NCI-H524 treated with DMSO at 0.1 percent for 48 hours (cell line): ENCODE measurements around the gene RGS1.
"Not testable (repeated sequence)": the region's sequence is repeated elsewhere in the genome, so short reads cannot be mapped to it uniquely, and the experiment has no call there.

Source experiments
- DNase-seq: peaks from one replicate; lab custom pipeline; 2025; lab: John Stamatoyannopoulos, UW

Gene RGS1, protein sequence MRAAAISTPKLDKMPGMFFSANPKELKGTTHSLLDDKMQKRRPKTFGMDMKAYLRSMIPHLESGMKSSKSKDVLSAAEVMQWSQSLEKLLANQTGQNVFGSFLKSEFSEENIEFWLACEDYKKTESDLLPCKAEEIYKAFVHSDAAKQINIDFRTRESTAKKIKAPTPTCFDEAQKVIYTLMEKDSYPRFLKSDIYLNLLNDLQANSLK

DNA sequence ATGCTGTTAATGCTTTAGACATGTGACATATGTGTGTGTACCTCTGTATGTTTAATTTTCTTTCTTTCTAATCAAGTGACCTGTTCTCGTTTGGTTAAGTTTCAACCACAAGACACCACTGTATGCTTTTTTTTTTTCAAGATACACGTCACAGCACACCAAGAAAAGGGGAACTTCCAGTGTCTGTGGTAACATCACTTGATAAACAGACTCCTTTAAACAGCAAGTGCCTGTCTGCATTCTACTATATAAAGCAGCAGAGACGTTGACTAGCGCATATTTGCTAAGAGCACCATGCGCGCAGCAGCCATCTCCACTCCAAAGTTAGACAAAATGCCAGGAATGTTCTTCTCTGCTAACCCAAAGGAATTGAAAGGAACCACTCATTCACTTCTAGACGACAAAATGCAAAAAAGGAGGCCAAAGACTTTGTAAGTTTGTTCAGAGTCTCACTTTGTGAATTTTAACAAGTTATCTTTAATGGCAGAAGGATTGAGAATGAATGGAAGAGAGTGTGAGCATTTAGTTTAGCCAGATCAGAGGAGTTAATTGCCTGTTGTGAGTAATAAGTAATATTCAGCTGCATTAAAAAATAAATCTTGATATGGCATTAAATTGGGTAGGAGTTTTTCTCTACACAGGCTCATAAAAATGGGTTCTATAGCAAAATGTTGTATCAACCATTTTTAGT, at the start of gene RGS1:
RGS1 (plus strand) TSS at position 275 of the 691 bp plus-strand sequence; CDS start at position 295, 20 bp downstream.
- DNase-seq = no peak

DNA sequence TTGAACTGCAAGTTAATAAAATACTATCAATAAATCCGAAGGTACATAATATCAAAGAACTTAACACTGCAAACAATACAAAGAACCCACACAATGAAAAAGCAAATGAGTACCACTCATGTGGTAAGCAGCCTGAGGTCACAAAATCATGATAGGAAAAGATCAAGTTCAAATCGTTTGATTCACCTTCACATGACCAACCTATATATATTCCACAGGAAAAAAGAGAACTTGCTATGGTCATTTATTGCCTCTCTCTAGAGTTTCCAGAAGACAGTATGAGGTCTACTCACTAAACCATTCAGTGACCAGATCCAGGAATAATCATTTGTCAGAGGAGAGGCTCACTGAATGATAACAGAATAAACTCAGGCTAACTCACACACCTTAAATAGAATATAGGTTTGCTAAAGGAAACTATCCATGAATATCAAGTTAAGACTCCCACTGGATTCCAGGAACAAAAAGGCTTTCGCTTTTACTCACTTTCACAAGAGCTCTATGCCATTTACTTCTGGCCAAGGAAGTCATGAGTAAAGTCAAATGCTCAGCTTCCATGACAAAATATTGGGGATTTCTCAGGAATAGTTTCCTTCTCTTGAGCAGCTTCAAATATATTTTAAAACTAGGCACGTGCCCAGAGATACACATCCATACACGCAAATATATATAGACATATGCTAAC, 48.3 kb upstream of the RGS1 start:
- DNase-seq = no peak

DNA sequence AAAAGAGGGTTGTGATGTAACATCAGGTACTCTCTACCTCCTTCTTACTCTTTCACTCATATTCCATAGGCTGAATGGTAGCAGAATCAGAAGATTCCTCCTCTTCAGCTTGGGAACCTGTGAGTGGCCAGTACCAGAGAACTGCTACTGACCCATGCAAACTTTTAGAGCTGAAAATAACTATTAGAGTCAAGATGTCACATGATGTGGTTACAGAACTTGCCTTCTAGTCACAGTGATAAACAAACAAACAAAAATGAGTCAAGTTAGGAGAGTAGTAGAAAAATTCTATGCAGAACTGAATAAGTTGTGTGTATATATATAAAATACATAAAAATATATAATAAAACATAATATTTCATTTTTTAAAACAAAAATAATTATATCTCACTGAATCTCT, 47.6 kb upstream of the RGS1 start:
- DNase-seq = no peak

DNA sequence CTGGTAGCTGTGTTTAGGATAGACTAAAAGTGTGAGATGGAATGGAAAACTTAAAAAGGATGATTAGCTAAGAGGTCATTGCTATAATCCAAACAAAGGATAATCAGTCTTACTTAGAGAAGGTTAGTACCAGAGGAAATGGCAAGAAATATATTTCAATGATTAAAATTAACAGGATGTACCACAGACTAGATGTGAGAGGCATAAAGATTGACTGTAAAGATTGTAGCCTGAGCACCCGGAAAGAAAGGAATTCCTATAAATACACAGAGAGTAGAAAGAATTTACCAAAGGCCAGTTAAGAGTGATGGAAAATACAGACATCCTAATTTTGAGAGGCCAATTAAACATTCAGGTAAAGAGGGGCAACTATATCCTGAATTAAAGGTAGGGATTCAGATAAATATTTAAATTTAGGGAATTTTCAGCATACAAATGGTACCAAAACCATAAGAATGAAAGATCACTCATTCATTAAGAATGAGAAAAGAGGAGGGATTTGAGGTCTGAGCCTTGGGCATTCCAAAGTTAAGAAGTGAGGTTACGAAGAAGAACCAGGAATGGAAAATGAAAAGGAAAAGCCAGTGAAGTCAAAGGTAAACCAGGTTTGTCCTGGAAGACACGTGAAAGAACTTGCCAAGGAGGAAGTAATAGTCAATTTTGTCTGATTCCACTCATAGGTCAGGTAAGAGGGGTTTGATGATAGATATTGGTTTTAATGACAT, 46.4 kb upstream of the RGS1 start:
- no peak for DNase-seq

DNA sequence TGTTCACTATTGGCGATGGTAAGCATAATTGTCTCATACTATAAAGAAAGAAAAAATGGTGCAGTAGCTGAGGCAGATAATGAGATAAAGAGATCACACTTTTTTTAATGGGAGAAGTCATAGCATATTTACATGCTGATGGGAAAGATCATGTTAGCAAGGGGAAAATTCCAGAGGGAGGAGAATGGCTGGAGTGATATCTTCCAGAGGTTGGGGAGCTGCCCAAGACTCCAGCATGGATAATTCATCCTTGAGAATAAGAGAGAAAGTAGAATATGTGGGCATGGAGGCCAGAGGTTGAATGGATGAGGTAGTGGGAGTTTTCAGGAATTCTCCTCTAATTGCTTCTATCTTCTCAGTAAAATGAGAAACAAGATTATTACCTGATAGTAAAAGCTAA, 45.8 kb upstream of the RGS1 start:
- no peak for DNase-seq

DNA sequence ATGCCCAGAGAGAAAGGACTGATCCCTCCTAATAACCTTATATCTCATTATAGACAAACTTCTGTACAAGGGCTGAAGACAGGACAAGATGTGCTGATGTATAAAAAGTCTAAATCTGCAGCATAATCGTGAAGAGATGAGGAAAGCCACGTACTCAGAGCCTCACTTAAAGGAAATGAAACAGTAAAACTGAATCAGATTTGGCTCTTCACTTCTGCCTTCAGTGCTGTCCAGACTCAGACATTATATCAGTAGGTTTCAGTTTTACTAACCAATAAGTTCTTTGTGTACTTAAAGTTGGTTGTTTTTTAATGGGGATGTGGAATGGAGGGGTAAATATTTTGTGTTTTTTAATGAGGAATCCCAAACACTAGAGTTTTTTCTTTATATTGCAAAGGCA, 45.3 kb upstream of the RGS1 start:
- DNase-seq = no peak

DNA sequence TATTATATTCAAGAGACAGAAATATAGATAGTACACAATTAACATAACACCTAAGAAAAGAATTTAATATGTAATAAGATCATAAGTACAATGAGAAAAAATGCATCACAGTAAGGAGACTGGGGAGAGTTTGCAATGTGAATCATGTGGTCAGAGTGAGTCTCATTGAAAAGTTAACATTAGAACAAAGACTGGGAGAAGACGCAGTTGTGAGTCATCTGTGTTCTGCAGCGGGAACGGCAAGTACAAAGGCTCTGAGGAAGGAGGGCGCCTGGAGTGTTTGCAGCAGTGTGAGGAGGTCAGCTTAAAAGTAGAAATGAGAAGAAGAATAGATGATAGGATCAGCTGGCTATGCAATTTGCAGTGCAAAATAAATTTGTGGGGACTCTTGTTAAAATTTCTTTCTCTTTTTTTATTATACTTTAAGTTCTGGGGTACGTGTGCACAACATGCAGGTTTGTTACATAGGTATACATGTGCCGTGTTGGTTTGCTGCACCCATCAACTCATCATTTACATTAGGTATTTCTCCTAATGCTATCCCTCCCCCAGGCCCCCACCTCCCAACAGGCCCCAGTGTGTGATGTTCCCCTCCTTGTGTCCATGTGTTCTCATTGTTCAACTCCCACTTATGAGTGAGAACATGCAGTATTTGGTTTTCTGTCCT, 44.4 kb upstream of the RGS1 start:
- DNase-seq = not testable (repeated sequence)

DNA sequence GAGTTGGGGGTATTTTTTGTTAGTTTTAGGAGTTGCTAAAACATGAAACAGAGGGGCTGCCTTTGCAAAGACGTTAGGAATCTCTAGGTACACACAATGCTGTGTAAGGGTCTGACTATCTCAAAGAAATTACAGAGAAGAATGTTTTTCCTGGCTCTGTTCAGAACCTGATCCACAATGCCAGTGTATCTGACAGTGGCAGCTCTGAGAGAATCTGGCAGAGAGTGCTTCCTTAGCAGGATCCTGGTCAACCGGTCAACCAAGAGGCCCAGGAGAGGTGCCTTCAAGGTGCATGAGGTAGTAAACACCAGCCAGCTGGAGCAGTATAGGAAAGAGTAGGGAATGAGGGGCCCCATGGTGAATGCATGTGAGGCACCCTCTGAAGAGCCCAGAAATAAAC, 40.9 kb upstream of the RGS1 start:
- no peak for DNase-seq

DNA sequence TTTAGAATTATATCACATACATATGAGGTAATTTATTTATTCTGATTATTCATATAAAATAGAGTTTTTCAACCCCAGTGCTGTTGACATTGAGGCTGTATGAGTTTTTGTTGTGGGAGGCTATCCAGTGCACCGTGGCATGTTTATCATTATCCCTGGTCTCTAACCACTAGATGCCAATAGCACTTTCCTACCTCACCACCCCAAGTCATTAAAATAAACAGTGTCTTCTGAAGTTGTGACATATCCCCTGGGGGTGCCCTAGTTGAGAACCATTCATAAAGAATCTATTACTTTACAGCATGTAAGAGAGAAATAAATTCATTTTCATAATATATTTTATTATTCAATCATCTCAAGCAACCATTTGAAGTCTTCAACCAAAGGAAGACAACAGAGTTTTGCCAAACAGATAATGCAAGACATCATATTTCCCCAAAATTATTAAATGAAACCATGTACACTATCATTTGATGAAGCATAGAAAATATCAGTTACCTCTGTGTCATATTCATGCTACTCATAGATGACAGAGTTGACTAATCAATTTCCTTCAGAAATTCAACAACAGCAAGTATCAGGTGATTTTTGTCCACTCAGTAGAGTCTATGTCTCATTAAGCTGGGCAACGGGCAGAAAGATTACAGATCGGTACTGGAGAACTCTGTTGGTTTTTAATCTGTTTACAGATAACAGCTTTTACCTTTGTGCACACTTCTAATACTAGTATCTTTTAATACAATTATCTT, 39.5 kb upstream of the RGS1 start:
- DNase-seq = no peak

DNA sequence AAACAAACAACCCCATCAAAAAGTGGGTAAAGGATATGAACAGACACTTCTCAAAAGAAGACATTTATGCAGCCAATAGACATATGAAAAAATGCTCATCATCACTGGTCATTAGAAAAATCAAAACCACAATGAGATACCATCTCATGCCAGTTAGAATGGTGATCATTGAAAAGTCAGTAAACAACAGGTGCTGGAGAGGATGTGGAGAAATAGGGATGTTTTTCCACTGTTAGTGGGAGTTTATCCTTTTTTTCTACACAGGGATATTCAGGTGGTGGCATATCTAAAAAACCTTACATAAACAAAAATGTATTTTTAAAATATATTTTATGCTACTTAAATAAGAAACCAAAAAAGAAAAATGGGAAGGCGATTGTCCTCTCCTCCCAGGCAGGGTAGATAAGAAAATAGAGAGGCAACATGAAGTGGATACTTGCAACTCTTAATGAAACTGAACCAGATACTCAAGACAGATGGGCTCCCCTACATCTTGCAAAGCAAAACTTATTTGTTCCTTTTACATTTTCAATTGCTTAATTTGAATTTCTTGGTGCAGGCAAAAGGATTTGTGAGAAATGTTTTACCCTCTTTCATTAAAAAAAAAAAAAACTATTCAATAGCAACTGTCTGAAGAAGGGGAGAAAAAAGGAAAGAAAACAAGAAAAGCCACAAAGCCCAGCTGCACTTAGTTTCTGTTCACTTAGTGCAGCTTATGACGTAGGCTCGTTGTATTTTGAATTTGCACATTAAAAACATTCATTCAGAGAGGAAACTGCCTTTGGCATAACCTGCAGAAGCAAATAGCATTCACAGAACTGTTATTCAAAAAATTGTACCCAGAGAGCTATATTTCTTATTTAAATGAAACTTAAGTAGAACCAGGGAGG, 36.9 kb upstream of the RGS1 start:
- no peak for DNase-seq

DNA sequence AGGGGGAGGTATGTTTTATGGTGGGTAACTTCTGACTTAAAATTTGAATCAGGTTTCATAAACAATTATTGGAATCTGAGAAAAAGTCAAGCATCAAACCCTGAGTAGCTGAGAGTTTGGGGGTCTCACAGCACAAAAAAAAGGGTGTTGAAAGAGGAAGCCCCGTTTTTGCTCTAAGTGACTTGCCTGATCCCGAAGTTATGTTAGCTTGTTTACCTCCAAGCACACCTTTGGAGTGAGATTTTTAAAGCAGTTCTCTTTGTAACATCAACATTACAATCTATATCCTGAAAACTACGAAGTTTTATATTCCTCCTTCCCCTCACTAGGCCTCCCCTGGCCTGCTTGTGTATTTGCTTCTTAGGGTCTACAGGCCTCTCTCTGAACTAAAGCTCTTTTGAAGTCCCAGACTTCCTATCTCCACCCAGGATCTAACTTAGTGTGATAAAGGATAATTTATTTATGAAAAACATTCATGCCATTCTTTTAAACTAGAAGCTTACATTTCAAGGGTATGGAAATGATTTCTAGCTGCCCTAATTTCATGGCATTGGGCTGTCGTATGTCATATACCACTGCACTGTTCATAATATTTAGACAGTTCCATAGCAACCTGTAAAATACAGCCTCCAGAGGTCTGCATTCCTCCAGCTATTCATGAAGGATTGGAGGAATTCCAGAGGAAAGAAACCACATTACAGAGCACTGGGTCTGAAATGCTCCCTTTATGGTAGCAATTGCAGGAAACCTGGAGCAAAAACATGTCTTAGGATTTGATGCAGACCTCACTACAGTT, 36.1 kb upstream of the RGS1 start:
- no peak for DNase-seq

DNA sequence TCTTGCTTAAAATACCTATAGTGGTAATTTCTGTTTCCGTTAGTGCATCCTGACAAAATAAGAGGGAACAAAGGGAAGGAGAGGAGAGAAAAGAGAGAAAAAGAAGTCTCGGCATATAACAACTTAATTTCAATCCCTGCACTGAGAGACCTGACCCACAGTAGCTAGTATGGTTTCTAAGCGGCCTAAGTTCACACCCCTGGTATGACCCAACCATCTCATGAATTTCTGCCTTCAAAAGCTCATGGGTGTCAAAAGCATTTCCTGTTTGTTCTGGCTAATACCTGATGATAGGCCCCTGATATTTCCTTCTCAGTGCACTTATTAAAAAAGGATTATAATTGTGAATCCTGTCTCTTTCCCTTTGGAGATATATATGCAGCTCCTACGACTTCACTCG, 32.1 kb upstream of the RGS1 start:
- DNase-seq = no peak

DNA sequence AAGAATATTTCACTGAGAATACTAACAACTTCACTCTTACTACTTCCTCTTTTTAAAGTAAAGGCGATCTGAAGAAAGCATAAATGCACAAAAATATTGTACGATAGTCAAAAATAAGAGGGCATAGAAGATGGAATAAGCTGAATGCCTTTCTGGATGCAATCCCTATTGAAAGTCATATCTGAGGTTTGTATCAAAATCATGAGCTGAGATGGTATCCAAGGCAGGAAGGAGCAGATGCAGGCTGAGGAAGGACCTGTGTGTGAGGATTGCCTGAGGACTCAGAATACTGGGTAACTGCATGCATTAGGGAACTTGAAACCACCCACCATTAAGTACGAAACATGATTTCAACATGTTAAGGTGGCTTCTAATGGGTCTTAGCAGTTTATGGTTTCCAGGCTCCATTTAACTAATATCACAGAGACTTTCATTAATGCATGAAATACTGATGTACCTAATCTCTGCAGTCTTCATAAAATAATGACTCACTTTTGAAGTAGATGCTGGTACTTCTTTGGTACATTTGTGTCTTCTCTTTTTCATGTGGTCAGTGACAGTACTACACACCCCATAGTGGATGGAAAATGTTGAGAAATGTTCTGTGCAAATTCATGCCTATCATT, 29.6 kb upstream of the RGS1 start:
- no peak for DNase-seq

DNA sequence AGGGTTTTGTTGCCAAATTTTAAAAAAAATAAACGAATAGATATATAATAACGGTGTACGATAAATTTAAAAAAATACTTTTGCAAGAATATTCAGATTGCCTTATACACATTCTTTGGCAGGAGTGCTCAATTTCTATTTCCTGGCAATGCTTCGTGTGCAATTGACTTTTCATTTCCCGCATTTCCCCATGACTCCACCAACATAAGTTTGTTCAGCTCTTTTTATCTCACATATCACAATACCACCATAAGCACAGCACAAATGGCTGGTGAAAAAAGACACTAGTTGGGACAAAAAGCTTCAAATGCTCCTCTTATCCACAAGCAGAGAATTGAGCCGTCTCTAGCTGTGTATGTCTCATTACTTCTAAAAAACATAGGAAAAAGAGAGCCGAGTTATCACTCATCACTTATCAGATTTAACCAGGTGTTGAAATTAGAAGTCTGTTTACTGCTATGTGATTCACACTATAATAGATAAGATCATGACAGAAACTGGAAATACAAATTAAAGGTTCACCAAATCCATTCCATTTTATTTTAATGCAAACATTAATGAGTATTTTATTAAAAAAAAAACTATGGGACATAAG, 28.9 kb upstream of the RGS1 start:
- no peak for DNase-seq

DNA sequence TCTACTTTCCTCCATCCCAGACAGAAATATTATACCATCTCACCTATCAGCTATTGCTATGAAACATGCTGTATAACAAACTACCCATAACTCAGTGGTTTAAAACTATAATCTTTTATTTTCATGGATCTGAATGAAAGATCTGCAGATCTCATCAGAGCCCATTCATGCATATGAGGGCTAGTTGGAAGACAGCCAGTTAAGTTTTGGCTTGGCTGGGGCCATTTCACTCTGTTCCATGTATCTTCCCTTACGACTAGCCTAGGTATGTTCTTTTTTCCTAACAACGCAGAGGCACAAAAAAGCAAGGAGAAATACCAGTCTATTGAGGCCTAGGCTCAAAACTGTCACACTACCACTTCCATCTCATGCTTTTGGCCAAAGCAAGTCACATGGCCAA, 28.1 kb upstream of the RGS1 start:
- no peak for DNase-seq

DNA sequence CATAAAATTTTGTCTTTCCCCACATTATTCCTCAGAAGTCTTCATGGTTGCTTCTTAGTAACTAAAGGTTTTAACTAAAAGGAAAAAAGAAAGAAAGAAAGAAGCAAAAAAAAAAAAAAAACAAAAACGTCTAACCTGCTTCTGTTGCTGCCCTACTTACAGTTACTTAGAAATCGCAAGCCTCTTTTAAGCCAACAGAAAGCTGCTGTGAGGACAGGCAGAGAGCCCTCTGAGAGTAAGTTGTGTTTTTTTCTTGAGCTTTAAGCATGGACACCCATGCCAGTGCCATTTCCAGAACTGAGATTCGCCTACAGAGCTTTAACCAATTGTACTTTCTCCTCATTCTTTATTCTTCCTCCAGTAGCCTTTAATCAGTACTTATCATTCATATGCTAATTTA, 25.6 kb upstream of the RGS1 start:
- no peak for DNase-seq

DNA sequence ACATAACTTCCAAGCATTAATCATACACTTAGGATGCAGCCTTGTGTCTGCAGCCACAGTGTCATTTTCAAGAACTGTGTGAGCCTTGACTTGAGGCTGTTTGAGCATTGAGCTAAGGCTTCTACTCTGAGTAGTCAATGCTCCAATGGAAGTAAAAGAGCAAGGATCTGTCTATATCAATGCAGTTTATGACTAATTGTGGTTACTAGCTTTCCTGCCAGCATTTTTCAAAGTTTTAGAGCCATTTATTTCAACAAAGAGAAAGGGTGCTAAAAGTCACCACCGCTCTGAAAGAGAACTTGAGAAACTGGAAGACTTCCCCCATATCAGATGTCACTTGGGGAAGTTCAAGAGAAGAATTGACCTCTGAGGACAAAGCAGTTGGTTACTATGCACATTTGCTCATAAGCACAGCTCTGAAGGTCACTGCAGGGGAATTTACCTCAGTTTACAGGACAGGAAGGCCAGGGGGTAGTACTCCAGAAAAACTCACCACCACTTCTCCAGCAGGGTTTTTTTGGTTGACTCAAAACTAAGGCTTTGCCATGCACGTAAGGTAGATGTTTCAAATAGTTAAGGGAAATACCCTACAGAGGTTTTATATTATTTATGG, 24.5 kb upstream of the RGS1 start:
- no peak for DNase-seq

DNA sequence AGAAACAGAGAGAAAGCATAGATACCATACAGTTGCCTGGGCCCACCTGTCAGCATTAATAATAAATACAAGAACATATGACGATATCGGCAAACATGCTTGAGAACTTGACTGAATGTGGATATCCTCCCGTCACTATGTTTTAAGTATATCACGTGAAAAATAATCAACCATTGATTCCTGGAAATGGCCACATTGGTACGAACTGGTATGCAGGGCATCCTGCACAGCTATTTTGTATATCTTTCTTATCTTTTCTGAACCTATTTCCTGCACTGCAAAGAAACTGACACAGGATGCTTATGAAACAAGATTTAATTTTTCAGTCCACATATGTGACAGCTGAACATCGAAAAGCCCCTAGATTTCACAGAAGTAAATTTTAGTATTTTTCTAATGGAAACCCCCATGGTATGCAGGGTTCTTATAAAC, 22.8 kb upstream of the RGS1 start:
- DNase-seq = no peak
